Measurements from ENCODE around the gene LMTK3. TPM values are rescaled to one million over a fixed set of nuclear protein-coding genes. Genes with fewer than 3 reads are reported as not detected.

LMTK3 gene
- total and polyA plus RNA-seq, 2 experiments from 2014 or later, result 1.6 to 11.8 TPM

GRCh38 chr19:48481846-48482639 lies 29.6 kb downstream of the LMTK3 start (continued):
- TF ChIP-seq REST (IDR thresholded peaks at IDR 0.05; ENCODE audit: unreplicated experiment) (no peak), STAT1 (IDR thresholded peaks at IDR 0.05; ENCODE audit: unreplicated experiment) (no peak), JUNB (IDR thresholded peaks at IDR 0.05; ENCODE audit: unreplicated experiment) (no peak), CREB1 (CRISPR knock-in tag; IDR thresholded peaks at IDR 0.05; ENCODE audit: low read depth) (no peak), NANOG (IDR thresholded peaks at IDR 0.05; ENCODE audit: borderline replicate concordance) (no peak), ZNF114 (CRISPR knock-in tag; IDR thresholded peaks at IDR 0.05) (no peak), CTCF (conservative IDR thresholded peaks at IDR 0.05; ENCODE audit: low read depth in 2 of 2) (no peak), EZH2phosphoT487 (IDR thresholded peaks at IDR 0.05; ENCODE audit: unreplicated experiment) (no peak), EZH2 (IDR thresholded peaks at IDR 0.05; ENCODE audit: low read depth, unreplicated experiment) (no peak)

GRCh38 chr19:48480558-48481500 lies 30.8 kb downstream of the LMTK3 start:
- Mint-ChIP-seq H3K4me1 (peaks cover 24% of the 10 kb centered on the region), H3K9me3 (peaks cover 2% of the 10 kb centered on the region; the same call in 1 of the 3 replicates), H3K27ac (peak overlapping the region; percentile 91), H3K27me3 (ENCODE audit: insufficient read depth, low read depth, poor library complexity) (peaks cover 38% of the 10 kb centered on the region), H3K4me3 (peak overlapping the region; percentile 83), H3K36me3 (ENCODE audit: low read depth) (peaks cover 29% of the 10 kb centered on the region)
- no peaks in the 10 kb centered on the region for H3K27me3 ChIP-seq (ENCODE audit: insufficient read depth)
- peak overlapping the region; percentile 90 for H3K4me3 ChIP-seq
- peaks cover 2% of the 10 kb centered on the region; the same call in 1 of the 2 replicates for H4K20me1 ChIP-seq (replicated peaks; ENCODE audit: insufficient read depth)
- H3K9me2 ChIP-seq (ENCODE audit: insufficient read depth), result no peaks in the 10 kb centered on the region
- peak overlapping the region; percentile 84 for H3K4me2 ChIP-seq
- H3K79me2 ChIP-seq (replicated peaks; ENCODE audit: insufficient read depth), result no peaks in the 10 kb centered on the region
- H2AFZ ChIP-seq, result peak overlapping the region; percentile 81; the same call in 1 of the 2 replicates
- DNase-seq (ENCODE audit: low spot score), result peak; percentile 71
- H3K27ac ChIP-seq (ENCODE audit: low read depth), result peak overlapping the region; percentile 68; the same call in 1 of the 2 replicates
- H3F3A ChIP-seq (replicated peaks; ENCODE audit: low read depth), result peaks cover 27% of the 10 kb centered on the region
- H3K4me1 ChIP-seq (ENCODE audit: insufficient read depth), result peaks cover 12% of the 10 kb centered on the region; the same call in 1 of the 2 replicates
- peak; percentile 37 for ATAC-seq
- H3K36me3 ChIP-seq (ENCODE audit: insufficient read depth), result peaks cover 6% of the 10 kb centered on the region
- TF ChIP-seq STAT1 (IDR thresholded peaks at IDR 0.05; ENCODE audit: unreplicated experiment) (no peak), EZH2 (IDR thresholded peaks at IDR 0.05; ENCODE audit: low read depth, unreplicated experiment) (no peak), ZNF462 (CRISPR knock-in tag; IDR thresholded peaks at IDR 0.05) (no peak)

Data from GM23338 (cell line).